GM21723 (cell line): ENCODE results near the gene EPS8L2.

Experiments used
- ATAC-seq: cut with Tn5 transposase; IDR thresholded peaks from one replicate; pipeline ENCODE4 v1.9.1; 2021; ENCODE audit warnings: mild to moderate bottlenecking, moderate library complexity; ENCODE audit not compliant: unreplicated experiment

EPS8L2 gene

DNA sequence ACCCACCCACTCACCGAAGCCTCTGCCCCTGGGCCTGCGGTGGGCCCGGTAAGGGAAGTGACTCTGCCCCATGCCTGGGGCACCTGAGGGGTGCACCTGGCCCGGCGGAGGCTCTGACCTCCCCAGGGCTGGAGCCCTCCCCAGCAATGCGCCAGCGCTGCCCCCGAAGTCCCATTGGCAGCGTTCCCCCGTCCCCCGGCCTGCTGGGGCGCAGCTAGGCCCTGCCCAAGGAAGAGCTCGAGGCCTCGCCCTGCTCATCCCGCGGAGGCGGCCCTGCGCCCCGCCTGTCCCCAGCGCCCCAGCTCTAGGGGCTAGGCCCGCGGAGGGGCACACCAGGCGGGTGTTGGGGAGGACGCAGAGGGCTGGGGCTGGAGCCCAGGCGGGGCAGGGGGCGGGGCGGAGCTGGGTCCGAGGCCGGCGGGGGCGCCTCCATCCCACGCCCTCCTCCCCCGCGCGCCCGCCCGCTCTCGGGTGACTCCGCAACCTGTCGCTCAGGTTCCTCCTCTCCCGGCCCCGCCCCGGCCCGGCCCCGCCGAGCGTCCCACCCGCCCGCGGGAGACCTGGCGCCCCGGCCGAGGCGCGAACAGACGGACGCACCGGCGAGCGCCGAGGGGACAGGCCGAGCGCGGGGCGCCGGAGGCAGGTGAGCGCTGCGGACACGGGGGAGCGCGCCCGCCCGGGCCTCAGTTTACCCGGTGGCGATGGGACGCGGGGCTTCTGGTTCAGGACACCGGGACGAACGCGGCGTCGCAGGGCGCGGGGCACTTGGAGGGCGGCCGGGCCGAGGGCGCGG is at the start of gene EPS8L2:
Gene EPS8L2, plus strand, starts transcription at position 586 of the 793 bp plus-strand sequence. CDS start 3,177 bp downstream, outside the sequence.
- no peak for ATAC-seq

DNA sequence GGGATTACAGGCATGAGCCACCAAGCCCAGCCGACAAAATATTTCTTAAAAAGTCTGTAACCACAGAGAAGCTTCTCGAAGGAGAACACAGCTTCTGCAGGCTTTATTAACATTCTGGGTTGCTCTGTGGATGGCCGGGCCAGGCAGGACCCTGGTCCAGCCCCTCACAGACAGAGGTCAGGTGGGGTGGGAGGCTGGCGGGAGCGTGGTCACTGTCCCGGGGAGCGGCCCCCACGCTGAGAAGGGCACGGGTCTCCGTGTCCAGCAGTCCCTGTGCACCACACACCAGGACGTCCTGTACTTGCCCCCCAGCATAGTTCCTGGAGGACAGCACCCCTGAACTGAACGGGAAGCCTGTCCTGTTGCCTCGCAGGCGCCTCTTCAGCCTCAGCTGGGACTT is 49.6 kb upstream of the EPS8L2 start:
- ATAC-seq: no peak

DNA sequence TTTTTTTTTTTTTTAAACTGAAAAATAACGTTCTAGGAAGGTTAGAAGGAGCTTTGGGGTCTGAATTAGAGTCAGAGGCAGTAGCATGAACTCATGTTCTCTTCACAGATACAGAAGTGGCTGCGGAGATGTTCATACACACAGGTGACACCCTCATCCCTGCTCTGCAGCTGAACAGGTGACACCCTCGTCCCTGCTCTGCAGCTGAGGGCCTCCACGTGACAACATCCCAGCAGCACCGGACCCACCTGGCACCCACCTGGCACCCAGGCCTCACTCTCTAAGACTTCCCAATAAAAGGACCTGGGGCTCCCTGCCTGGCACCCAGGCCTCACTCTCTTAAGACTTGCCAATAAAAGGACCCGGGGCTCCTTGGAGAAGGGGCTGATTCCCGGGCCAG is 49.2 kb upstream of the EPS8L2 start:
- no peak for ATAC-seq

DNA sequence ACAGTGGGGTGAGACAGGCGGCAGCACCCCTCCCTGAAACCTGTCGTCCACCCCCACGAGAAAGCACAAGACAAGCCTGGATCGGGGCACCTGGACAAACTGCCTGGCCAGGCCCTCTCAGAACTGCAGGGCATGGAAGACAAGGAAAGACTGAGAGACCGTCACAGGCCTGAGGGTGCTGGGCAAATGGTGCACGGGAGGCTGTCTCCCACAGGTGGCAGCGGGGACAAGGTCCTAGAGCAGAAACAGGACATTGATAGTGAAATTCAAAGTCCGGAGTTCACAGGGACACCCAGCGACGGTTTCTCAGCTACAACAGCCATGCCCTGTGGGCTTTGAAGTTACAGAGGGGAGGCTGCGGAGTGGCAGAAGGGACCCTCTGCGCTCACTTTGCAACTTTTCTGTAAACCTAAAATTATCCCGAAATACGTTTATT is 48.3 kb upstream of the EPS8L2 start:
- no peak for ATAC-seq

DNA sequence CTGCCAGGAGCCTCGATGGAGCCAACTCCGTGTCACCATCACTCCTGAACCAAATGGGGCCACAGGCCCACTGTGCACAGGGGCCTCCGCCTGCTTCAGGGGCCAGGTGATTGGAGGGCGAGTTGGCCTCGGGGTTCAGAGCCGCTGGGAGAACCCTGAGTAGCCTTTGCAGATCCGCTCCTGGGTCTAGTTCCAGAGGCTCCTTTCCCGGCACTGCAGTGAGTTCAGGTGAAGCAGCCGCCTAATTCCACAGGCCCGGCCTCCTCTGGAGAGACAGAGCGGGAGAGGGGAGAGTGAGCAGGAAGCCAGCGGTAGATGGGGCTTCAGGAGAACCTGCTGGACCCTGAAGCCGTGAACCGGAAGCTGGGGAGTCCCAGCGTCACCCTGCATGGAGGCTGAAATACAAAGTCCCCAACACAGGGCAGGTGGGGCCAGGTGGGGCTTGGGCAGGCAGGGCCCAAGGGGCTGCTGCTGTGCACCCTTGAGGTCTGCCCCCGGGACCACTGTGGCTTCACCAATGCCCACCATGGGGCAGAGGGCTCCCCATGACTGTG is 46.4 kb upstream of the EPS8L2 start:
- no peak for ATAC-seq

DNA sequence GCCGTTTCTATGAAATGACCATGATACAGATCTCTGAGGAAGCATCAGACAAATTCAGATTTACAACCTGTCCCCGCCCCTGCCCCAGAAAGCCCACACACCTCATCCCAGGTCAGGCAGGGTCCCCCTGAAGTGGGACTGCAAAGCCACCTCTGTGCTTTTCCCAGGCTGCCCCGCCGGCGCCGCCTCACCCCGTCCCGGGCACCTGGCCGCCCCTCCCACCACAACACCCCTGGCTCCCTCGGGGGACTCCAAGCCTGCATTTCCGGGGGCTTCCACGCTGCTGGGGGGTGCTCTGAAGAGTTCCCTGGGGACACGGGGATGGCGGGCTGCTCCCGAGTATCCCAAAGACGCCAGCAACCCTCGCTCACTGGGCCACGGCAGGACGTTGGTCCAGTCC is 45.8 kb upstream of the EPS8L2 start:
- ATAC-seq: no peak

DNA sequence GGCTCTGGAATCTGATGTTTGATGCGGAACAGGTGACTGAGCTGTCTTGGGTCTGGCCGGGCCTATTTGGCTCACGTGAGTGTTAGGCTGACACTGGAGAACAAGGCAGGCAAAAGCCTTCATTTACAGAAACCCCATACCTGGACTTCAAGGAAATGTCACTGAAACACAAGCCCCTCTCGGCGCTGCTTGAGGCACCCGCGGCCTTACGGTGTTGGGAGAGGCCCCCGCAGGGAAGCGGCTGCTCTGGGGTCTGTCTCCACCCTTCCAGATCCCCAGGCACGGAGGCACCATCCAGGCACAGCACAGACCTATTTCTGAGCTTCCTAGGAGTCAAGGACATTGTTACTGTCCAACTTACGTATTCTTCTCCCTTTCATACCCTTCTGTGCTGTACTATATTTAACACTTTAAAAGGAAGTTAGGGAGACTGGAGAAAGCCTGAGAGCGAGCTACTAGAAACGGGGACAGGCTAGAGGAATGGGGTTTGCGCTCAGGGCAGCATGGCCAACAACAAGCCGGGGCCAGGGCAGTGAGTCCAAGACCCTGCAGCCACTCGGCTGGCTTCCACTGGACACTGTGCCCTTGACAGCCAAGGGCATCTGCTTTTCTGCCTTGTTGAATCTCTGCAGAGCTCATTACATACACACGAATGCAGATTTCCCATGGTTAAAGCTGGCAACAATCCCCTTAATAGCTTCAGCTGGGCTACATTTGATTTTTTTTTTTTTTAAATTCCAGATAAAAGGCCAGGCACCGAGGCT is 45.2 kb upstream of the EPS8L2 start:
- no peak for ATAC-seq

DNA sequence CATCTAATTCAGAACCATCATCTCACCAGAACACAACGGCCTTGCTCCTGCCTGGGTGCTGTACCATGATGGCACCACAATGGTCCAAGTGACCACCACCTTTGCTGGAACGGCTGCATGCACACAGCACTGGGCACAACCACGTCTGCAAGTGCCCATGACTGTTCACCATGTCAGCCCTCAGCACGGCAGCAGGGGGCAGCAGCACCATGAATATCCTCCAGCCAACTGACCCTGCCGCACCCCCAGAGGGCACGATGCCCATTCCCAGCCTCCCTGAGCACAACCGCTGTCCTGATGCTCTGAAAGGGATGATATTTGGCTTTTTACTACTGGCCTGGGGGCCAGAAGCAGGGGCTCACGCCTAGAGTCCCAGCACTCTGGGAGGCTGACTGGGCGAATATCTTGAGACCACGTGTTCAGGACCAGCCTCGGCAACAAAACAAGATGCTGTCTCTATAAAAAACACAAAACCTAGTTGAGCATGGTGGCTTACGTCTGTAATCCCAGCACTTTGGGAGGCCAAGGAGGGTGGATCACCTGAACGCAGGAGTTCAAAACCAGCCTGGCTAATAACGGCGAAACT is 43.2 kb upstream of the EPS8L2 start:
- no peak for ATAC-seq

DNA sequence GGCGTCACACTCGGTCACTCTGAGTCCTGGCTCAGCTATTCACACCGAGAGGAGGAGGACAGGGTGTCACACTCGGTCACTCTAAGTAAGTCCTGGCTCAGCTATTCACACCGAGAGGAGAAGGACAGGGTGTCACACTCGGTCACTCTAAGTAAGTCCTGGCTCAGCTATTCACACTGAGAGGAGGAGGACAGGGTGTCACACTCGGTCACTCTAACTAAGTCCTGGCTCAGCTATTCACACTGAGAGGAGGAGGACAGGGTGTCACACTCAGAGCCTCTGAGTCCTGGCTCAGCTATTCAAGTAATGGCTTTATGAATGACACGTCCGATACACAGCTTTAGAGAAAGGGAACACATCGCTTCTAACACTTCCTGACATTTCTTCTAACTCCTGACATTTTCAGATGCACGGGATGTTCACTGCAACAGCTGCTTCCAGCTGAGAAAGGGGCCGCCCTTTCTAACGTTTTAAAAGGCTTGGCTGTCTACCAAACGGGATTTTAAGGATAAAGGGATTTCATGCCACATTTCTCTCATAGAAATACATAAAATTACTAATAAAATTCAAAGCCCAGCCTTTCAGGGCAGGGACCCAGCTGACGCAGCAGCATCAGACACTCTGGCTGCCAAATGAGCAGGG is 40.8 kb upstream of the EPS8L2 start:
- no peak for ATAC-seq

DNA sequence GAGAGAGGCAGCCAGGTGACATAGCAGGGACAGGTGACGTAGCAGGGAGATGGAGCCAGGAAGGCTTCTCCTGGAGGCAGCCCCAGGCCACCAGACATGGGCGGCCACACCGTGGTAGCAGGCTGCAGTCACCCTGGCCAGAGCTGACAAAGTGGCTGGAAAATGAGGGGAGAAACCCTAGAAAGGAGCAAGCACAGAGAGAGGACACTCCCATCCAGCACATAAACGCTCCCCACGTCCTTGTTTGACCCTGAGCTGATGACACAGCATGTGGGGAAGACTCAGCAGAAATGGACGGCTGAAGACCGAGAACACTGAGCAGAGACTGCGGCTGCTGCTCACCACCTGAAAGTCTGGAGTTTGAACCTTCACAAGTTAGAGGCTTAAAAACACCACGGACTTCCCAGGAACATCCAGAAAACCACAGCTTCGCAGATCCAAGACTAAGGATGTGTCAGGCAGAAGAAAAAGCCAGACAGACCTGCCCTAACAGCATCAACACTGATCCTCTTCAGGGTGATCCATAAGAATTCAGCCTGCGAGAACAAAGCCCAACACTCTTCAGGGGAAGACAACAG is 40.2 kb upstream of the EPS8L2 start:
- no peak for ATAC-seq

DNA sequence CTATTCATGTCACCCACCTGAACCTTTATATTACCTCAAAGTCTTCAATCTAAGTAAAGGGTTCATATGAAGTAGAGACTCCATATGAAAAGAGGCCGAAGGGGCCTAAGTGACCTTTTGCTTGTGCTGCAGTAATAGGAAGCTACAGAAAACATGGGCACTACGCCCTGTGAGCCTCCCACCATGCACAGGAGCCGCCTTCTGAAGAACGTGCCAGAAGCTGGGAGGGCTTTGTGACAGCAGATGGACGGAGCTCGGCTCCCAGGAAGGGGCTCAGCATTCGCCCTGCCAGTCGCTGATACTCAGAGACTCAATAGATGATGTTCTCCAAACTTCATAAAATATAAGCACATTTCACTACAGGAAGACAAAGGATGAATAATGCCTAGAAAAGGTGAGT is 32.2 kb upstream of the EPS8L2 start:
- no peak for ATAC-seq

DNA sequence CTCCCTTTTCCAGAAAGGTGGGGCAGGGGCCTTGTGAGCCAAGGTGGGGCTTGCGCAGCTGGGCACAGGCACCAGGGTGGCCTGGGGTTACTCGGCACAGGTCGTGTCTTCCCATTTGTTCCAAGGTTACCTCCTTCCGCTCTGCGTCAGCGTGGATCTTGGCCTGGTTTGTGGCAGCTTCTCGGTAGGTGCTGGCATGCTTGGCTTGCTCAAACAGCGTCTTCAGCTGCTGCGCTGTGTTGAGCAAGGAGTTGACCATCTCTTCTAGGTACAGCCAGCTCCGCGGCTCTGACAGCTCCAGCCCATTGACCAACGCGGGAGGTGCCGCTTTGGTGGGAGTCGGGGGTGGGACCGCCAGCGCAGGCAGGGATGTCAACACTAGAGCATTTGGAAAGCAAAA is 31.6 kb upstream of the EPS8L2 start:
- ATAC-seq: no peak

DNA sequence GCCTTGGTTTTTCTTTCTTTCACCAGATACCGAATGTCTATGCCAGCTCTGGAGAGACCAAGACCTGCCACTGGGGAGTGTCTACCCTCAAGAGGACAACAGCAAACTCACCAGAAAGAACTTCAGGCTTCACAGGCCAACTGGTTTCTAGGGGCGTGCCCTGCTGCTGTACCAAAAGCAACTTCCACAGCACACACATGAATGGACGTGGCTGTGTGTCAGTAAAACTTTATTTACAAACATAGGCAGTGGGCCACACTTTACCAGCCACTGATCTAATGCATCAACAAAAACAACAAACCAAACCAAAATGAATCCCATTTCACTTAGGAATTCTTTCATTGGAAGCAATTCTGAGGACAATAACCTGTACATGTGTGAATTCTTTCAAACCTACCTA is 27.7 kb upstream of the EPS8L2 start:
- no peak for ATAC-seq

DNA sequence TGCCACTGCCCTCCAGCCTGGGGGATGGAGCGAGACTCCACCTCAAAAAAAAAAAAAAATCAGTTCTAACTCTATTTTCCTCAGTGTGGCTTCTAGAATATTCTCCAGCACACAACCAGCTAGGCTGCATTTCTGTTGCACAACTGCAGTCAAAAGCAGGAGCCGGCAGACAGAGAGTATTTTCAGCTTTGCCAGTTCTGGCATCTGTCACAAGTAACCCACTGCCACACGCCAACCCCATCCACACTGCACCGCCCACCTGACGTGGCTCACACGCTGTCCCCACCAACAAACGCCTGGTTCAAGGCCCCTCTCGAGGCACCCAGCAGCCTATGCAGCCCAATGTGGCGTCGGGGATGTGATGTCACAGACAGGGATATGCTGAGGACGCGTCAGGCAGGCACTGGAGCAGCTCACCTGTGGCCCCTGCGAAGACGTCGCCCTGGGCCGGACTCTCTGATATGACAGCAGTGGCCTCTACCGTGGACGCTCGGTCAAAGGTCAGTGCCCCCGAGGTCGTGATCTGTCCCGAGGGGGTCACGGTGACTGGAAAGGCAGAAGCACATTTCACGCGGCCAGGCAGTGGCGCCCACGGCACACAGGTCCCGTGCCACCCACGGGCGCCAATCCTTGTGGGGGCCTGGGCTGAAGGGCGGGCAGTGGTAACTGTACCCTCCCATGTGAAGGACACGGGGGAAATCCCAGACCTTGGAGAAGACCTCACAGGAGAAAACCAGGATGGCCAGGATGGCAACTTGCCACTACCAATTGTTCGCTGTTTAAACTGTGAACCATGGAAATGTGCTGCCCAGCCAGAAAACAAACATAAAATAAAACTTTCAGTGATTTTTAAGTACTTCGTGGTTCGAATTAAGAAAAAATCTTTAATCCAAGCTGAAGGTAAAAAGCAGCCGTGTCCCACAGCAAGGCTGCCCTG is 26.5 kb upstream of the EPS8L2 start:
- no peak for ATAC-seq

DNA sequence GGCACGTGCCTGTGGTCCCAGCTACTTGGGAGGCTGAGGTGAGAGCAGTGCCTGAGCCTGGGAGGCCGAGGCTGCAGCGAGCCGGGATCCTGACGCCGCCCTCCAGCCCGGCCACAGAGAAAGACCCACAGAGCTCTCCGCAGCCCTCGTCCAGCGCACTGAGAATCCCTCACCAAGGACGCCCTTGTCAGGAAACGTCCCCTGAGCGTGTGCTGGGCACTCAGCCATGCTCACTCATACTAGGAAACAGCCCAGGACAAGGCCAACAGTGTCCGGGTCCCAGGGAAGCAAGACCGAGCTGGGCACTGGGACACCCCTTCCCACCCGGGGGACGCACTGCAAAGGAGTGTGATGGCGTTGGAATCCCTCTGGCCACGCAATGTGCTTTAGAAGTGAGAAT is 25.6 kb upstream of the EPS8L2 start:
- ATAC-seq: no peak

DNA sequence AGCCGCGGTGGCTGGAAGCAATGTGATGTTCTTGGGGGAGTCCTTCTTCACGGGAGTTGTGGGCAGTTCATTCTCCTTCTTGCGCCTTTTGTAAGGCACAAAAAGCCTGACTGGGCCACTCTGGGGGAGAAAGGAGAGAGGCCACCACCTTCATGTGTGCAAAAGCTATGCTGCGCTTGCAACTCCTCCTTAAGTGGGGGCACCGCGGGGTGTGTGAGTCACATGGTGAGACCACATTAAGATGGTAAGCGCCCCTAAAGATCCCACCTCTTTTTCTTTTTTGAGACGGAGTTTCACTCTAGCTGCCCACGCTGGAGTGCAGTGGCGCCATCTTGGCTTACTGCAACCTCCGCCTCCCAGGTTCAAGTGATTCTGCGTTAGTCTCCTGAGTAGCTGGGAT is 25.1 kb upstream of the EPS8L2 start:
- ATAC-seq: no peak

DNA sequence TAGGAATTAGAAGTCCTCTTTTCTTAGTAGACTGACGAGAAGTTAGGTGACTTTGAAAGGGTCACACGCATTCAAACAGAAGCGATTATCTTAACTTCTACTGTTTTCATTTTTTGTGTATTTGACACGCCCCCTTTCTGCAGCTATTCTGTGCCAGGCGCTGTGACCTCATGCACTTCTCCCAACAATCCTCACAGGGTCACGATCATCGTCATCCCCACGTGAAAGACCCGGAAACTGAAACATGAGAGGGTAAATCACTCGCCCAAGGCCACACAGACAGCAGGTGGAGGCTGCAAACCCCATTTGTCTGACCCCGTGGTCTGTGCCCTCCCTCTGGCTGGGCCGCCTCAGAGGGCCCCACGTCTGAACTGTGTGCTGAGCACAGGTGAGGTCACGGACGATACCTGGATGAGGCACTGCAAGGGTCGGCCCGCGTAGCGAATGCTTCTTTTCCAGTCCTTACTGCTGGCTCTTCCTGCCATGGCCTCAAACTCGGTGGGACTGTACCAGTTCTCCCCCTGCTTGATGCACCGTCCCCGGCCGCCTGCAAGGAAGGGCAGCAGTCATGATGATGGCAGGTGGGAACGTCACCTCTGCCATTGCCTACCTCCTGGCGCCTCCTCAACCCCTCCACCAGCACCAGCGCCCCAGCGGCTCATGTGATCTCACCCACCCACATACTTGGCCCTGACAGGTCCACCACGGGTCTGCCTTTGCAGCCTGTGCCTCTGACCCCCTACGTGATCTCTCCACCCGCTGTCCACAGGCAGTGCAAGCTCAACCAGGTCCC is 19.4 kb upstream of the EPS8L2 start:
- no peak for ATAC-seq

DNA sequence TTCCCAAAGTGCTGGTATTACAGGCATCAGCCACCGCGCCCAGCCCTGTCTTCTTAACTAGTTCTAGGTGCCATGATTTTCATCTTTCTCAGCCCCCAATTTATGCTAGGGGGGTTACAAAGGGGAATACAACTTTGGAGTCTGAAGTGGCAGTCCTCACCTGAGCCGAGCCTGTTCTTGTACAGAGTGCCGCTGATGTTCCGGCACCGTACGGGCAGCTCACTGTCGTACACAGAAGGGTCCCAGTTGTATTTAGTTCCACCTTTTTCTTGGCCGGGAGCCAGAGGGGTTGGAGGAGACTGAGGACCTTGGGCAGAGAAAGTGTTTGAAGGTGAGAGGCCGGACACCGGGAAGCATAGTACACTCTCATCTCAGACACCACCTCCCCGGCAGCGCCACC is 18.3 kb upstream of the EPS8L2 start:
- ATAC-seq: no peak

DNA sequence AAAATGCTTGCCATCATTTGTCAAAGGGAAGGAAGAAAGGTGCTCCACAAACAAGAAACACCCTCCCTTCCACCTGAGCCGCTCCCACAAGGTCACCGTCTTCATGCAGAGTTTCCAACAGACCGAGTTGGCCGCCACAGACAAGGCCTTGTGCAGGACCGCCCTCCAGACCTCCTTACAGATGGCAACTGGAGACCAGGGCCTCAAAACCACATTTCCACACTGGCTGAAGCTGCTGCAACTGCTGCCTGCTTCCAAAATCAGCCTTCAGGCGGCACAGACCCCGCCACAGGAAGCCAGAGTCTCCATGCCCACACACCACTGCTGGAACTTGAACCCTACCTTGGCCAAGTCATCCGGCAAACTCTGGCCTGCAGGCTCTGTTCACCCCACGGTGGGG is 17.4 kb upstream of the EPS8L2 start:
- no peak for ATAC-seq
